BLaER1 (cell line): Measurements from ENCODE around the gene RFX1.

ENCODE experiments used
- H3K27ac ChIP-seq: shearing (Covaris generic); formaldehyde crosslinking; 2 replicates; pipeline ENCODE4 v1.8.1; 2022
- H3K27me3 ChIP-seq: shearing (Covaris generic); formaldehyde crosslinking; 2 replicates; pipeline ENCODE4 v1.8.1; 2022
- H3K36me3 ChIP-seq: shearing (Covaris generic); formaldehyde crosslinking; 2 replicates; pipeline ENCODE4 v1.8.1; 2022
- H3K4me1 ChIP-seq: shearing (Covaris generic); formaldehyde crosslinking; 2 replicates; pipeline ENCODE4 v1.8.1; 2022
- H3K4me2 ChIP-seq: shearing (Covaris generic); formaldehyde crosslinking; 2 replicates; pipeline ENCODE4 v1.8.1; 2022
- H3K4me3 ChIP-seq: shearing (Covaris generic); formaldehyde crosslinking; 2 replicates; pipeline ENCODE4 v1.8.1; 2022
- H3K9ac ChIP-seq: shearing (Covaris generic); formaldehyde crosslinking; 2 replicates; pipeline ENCODE4 v1.8.1; 2022
- H3K9me3 ChIP-seq: shearing (Covaris generic); formaldehyde crosslinking; 2 replicates; pipeline ENCODE4 v1.8.1; 2022
- H4K20me1 ChIP-seq: shearing (Covaris generic); formaldehyde crosslinking; 2 replicates; pipeline ENCODE4 v1.8.1; 2022
- Cebpa-rat ChIP-seq: shearing (Covaris generic); IDR thresholded peaks from 2 replicates; pipeline ENCODE4 v1.8.1; 2022

Gene RFX1

DNA sequence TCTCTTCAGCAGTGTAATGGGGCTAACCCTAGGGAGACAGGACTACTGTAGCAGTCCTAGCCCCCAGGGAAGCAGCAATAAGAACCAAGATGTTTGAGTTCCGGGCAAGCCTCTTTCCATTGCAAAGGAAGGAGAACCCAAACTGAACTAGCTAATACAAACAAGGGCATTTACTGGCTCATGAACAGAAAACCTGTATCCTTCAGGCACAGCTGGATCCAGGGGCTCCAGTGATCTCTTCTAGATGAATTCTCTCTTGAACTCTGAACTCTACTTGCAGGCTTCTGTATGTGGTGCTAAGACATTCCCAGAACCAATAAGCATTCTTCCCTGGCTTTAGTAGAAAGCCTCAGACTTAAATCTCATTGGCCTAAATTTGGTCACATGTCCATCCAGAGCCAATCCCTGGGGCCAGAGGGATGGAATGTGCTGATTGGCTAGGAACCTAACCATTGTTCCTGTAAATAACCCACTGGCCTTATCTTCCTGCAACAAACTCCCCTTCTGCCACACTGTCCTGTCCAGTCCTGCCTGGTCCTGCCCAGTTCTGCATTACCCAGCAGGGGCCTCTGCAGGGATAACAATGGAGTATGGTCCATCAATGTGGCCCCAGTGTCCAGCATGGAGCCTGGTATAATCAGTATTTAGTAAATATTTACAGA lies 64.0 kb downstream of the RFX1 start:
- H4K20me1 ChIP-seq = no peaks in the 10 kb centered on the region
- H3K27ac ChIP-seq = no peak overlapping the region
- no peak overlapping the region for H3K9ac ChIP-seq
- H3K27me3 ChIP-seq = no peaks in the 10 kb centered on the region
- no peak overlapping the region for H3K4me2 ChIP-seq
- H3K4me3 ChIP-seq = no peak overlapping the region
- no peaks in the 10 kb centered on the region for H3K9me3 ChIP-seq
- no peaks in the 10 kb centered on the region for H3K36me3 ChIP-seq
- TF ChIP-seq Cebpa-rat = no peak
- peaks cover 14% of the 10 kb centered on the region for H3K4me1 ChIP-seq

DNA sequence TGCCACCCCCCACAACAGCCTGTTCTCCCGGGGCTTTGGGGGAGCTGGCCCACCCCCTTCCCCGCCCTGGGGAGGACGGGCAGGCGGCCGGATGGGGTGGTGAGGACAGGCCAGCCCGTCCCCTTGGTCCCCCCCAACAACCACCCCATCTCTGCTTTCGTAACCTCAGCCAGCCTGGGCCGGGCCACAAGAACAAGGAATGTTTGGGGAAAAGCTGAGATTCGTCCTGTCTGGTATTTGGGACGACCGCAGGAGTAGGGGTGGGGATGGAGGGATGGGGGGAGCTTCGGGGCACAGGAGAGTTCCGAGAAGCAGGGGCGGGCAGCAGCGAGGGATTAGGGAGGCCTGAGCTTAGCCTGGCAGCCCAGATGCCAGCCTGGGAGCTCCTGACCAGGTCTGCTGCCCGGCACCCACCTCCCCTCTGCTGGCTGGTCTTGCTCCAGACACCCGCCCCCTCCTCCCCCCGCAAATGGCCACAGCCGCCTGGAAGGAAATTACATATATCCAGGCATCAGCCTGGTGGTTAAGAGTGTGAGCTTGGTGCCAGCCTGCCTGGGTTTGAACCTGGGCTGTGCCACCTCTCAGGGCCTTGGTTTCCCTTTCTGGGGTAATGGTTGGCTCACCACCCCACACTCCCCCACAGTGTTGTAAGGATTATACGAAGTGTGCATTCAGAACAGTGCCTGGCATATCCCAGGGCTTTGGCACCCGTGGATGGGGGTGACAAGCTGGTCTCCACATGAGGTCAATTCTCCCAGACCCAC lies 67.6 kb downstream of the RFX1 start, which contains the start of gene PODNL1:
TSS of gene PODNL1 (minus strand) at position 117 of the 764 bp plus-strand sequence. CDS start 236 bp downstream, outside the sequence.
- TF ChIP-seq Cebpa-rat = no peak
- H3K9ac ChIP-seq = no peak within 1 kb of the TSS
- no peaks in the 10 kb centered on the region for H3K9me3 ChIP-seq

DNA sequence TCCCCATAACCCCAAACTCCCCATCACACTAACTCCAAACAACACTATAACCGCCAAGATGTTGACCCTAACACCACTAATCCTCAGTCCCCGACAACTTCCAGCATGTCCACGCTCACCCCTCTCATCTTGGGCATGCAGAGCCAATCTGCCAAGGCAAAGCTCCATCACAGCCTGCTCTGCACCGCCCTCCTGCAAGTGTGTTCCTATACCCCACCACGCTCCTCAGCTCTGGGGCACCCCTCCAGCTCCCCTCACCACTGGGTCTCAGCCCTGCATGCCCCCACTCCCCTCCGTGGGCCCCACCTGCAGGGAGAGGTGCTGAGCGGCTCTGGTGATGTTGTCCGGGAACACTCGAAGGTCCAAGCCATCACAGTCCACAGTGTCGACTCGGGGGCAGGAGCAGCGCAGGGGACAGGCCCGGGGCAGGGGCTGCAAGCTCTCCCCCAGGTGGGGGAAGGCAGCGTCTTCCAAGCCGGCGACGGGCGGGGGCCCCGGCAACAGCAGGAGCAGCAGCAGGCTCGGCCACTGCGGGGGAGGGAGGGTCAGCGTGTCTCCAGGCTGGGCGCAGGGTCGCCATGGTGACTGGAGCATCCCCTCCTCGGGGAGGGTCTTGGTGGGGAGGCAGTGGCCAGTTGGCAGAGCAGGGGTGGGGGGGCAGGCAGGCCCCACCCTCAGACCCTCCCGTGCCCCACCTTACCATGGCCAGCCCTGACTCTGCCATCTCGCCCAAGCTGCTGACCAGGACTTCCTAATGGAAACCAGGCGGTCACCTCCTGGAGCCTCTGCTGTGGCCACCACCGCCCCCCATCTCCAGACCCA lies 68.4 kb downstream of the RFX1 start:
- Histone ChIP-seq H3K36me3 (no peaks in the 10 kb centered on the region), H3K27ac (no peak overlapping the region), H3K4me3 (no peak overlapping the region), H3K27me3 (no peaks in the 10 kb centered on the region), H3K9ac (no peak overlapping the region), H3K4me2 (no peak overlapping the region), H3K4me1 (peaks cover 8% of the 10 kb centered on the region; the same call in 1 of the 2 replicates), H4K20me1 (no peaks in the 10 kb centered on the region), H3K9me3 (no peaks in the 10 kb centered on the region)
- TF ChIP-seq Cebpa-rat = no peak

More for the DNA sequence above, 67.6 kb downstream of the RFX1 start, which contains the start of gene PODNL1:
- Histone ChIP-seq H4K20me1 (no peaks in the 10 kb centered on the region), H3K36me3 (no peaks in the 10 kb centered on the region), H3K4me2 (no peak within 1 kb of the TSS), H3K27ac (no peak within 1 kb of the TSS), H3K4me3 (no peak within 1 kb of the TSS), H3K4me1 (peaks cover 8% of the 10 kb centered on the region; the same call in 1 of the 2 replicates), H3K27me3 (no peaks in the 10 kb centered on the region)

DNA sequence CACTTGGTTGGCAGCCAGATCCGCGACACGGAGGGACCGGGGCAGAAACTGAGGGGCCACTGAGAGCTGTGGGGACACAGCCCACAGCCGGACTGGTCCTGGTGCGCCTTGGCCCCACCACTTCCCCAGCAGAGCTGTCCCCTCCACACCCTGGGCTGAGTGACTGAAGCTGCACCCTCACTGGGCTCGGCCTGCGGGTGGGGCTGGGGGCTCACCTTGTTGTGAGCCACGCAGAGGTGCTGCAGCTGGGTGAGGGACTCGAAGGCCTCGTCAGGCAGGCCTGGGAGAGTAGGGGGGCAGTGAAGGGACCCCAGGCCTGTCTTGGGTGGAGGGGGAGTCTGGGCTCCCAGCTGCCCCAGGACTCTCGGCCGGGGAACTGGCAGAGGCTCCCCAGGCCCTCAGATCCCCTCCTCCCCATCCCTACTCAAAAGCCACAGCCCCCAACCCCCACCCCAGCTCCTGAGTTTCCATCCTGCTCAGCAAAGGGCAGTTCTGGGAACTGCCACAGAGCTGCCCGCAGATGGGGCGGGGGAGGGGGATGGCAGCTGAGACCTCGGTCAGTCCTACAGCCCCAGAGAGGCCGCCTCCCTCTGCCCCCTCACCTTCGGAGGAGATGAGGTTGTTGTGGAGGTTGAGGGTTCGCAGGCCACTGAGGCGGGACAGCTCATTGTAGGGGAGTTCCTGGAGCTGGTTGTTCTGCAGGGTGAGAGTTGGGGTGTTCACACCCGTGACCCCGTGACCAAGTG lies 70.2 kb downstream of the RFX1 start:
- H4K20me1 ChIP-seq = no peaks in the 10 kb centered on the region
- H3K4me3 ChIP-seq = no peak overlapping the region
- peaks cover 8% of the 10 kb centered on the region for H3K36me3 ChIP-seq
- no peak overlapping the region for H3K9ac ChIP-seq
- no peaks in the 10 kb centered on the region for H3K27me3 ChIP-seq
- no peak overlapping the region; the same call in 1 of the 2 replicates for H3K4me2 ChIP-seq
- H3K27ac ChIP-seq = no peak overlapping the region
- H3K9me3 ChIP-seq = no peaks in the 10 kb centered on the region
- peaks cover 8% of the 10 kb centered on the region; the same call in 1 of the 2 replicates for H3K4me1 ChIP-seq
- no peak for TF ChIP-seq Cebpa-rat

DNA sequence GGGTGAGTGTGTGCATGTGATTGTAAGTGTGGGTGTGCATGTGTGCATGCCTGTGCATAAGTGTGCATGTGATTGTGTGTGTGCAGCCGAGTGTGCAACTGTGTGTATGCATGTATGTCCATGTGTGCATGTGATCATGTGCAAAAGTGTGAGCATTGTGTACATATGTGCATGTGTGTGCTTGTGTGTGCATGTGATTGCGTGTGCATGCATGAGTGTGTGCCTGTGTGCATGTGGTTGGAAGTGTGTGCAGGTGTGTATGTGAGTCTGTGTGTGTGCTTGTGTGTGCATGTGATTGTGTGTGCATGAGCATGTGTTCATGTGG lies 71.4 kb downstream of the RFX1 start:
- TF ChIP-seq Cebpa-rat = no peak
- Histone ChIP-seq H3K27ac (no peak overlapping the region), H3K4me1 (peaks cover 8% of the 10 kb centered on the region; the same call in 1 of the 2 replicates), H4K20me1 (no peaks in the 10 kb centered on the region), H3K36me3 (peaks cover 18% of the 10 kb centered on the region), H3K27me3 (no peaks in the 10 kb centered on the region), H3K4me3 (no peak overlapping the region), H3K9me3 (no peaks in the 10 kb centered on the region), H3K4me2 (no peak overlapping the region), H3K9ac (no peak overlapping the region)

DNA sequence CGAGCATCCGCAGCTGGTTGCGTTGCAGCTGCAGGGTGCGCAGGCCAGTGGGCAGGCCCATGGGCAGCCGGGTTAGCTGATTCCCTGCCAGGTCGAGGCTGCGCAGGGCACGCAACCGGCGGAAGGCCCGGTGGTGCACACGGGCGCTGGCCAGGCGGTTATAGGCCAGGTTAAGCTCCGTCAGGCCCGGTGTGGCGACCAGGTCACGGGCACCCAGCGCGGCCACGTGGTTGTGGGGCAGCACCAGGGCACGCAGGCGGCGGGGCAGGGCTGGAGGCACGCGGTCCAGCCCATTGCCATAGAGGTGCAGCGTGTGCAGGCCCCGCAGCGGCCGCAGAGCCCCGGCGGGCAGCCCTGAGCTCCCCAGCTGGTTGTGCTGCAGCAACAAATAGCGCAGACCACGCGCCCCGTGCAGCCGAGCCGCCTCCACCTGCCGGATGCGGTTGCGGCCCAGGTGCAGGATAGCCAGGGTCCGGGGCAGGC lies 73.2 kb downstream of the RFX1 start:
- no peak for TF ChIP-seq Cebpa-rat
- H3K9ac ChIP-seq = no peak overlapping the region
- no peaks in the 10 kb centered on the region for H3K27me3 ChIP-seq
- H3K9me3 ChIP-seq = no peaks in the 10 kb centered on the region
- no peaks in the 10 kb centered on the region for H4K20me1 ChIP-seq
- no peak overlapping the region for H3K27ac ChIP-seq
- H3K4me2 ChIP-seq = no peak overlapping the region
- peaks cover 31% of the 10 kb centered on the region for H3K36me3 ChIP-seq
- peaks cover 8% of the 10 kb centered on the region; the same call in 1 of the 2 replicates for H3K4me1 ChIP-seq
- H3K4me3 ChIP-seq = no peak overlapping the region

DNA sequence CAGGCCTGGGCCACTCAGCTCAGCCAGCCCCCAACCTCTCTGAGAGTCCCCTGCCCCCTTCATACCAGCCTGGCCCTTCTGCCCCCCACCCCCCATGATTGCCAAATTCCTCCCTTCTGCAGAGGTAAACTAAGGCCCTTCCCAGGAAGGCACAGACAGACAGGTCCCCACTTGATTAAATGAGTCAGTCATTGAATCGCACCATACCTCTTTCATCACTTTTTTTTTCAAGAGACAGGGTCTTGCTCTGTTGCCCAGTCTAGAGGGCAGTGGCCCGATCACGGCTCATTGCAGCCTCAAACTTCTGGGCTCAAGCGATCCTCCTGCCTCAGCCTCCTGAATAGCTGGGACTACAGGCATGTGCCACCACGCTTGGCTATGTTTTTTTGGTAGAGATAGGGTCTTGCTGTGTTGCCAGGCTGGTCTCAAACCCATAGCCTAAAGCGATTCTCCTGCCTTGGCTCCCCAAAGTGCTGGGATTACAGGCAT lies 73.9 kb downstream of the RFX1 start:
- no peak for TF ChIP-seq Cebpa-rat
- Histone ChIP-seq H3K4me1 (peaks cover 8% of the 10 kb centered on the region; the same call in 1 of the 2 replicates), H3K27ac (no peak overlapping the region), H3K9me3 (no peaks in the 10 kb centered on the region), H4K20me1 (no peaks in the 10 kb centered on the region), H3K27me3 (no peaks in the 10 kb centered on the region), H3K9ac (no peak overlapping the region), H3K4me2 (no peak overlapping the region), H3K4me3 (no peak overlapping the region), H3K36me3 (peaks cover 38% of the 10 kb centered on the region)

DNA sequence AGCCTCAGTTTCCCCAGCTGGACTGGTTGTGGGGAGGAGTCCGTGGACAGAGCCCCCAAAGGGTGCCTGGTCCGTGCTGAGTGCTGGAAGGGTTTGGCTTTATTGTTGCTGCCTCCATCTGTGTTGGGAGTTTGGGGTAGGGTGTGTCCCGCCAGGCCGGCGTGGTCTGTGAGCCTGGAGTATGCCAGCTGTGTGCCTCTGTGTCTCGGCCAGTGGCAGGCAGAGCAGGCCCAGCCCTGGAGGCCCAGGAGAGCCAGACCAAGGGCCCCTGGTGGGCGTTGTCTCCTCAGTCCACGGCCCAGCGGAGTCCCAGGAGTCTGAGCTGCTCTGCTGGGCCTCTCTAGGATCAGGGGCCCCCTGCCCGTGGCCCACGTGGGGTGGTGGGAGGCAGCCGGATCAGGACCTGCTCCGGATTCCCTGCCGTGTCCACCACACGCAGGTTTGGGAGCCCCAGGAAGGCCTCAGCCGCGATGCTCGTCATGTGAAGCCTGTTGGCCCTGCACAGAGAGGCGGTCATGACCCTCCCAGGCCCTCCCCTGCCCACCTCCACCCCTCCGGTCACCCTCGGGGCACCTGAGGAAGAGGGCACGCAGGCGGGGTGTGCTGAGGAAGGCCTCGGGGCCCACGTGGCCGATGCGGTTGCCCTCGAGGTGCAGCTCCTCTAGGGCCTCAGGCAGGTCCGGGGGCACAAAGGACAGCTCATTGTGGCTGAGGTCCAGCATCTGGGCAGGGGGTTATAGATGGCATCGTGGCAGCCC lies 74.5 kb downstream of the RFX1 start:
- peaks cover 45% of the 10 kb centered on the region for H3K36me3 ChIP-seq
- no peaks in the 10 kb centered on the region for H3K27me3 ChIP-seq
- H3K27ac ChIP-seq = no peak overlapping the region
- no peak overlapping the region for H3K9ac ChIP-seq
- H4K20me1 ChIP-seq = no peaks in the 10 kb centered on the region
- no peak overlapping the region for H3K4me2 ChIP-seq
- TF ChIP-seq Cebpa-rat = no peak
- no peak overlapping the region for H3K4me3 ChIP-seq
- H3K4me1 ChIP-seq = peaks cover 8% of the 10 kb centered on the region; the same call in 1 of the 2 replicates
- no peaks in the 10 kb centered on the region for H3K9me3 ChIP-seq
